GM12878 (cell line): ENCODE results near the gene AKAP1. TPM values are rescaled to one million over a fixed set of nuclear protein-coding genes. Genes with fewer than 3 reads are reported as not detected.
A peak's percentile ranks its signal among the peaks of the same experiment; 100 is the strongest.

Experiments
- ATAC-seq: fragments of 200-7000 bp; cut with Tn5 transposase; 3 replicates; pipeline ENCODE4 v1.9.1; 2020; ENCODE audit warnings: mild to moderate bottlenecking, moderate library complexity
- BruUV-seq: library from RNA; stranded (reverse); fragments of 400-500 nt; replicated peaks from 2 replicates; lab custom pipeline; 2021; lab: Mats Ljungman, UMichigan
- CTCF ChIA-PET: fragments of 300-600 bp; sonication (Branson Sonifier 250); formaldehyde crosslinking; extraction: SDS; loops from one replicate; lab custom pipeline; 2021; ENCODE audit warnings: inconsistent platforms; lab: Yijun Ruan, JAX
- POLR2A ChIA-PET: fragments of 350-600 bp; formaldehyde crosslinking; extraction: SDS; loops from one replicate; lab custom pipeline; 2021; ENCODE audit warnings: inconsistent platforms; lab: Charles Lee
- RAD21 ChIA-PET: fragments of 300-600 bp; sonication (Branson Sonifier 250); formaldehyde crosslinking; loops from one replicate; lab custom pipeline; 2023; ENCODE audit warnings: antibody characterized with exemption; ENCODE audit not compliant: unreplicated experiment; lab: Charles Lee
- SMC1A ChIA-PET: fragments of 300-600 bp; sonication (Branson Sonifier 250); formaldehyde crosslinking; loops from one replicate; lab custom pipeline; 2023; ENCODE audit not compliant: unreplicated experiment, uncharacterized antibody; lab: Charles Lee
- DNase-seq: peaks from one replicate; pipeline ENCODE4 v3.0.0-alpha.2; 2011; ENCODE audit warnings: low read depth, low spot score
- FAIRE-seq: peaks from 3 replicates; lab custom pipeline; 2011; peaks lifted over from hg19 to GRCh38; lab: Jason Lieb, UNC
- H2AFZ ChIP-seq: 2 replicates; pipeline ENCODE4 v1.6.0; 2011; ENCODE audit warnings: low read depth, low read length, control low read depth; ENCODE audit not compliant: control insufficient read depth
- H3K27ac ChIP-seq: 2 replicates; pipeline ENCODE4 v1.5.1; 2011; ENCODE audit warnings: control low read depth; ENCODE audit not compliant: control insufficient read depth, insufficient read depth
- H3K27me3 ChIP-seq, 2 experiments: replicated peaks in 1 of 2; 2 replicates each; pipeline versions ENCODE4 v1.6.0 to v1.6.1; 2011; ENCODE audit warnings: low read length in 1 of 2; ENCODE audit not compliant: control insufficient read depth in 2 of 2, insufficient read depth in 2 of 2
- H3K36me3 ChIP-seq, 2 experiments: 2 replicates each; pipeline ENCODE4 v1.5.1; 2011; ENCODE audit warnings: low read length in 1 of 2; ENCODE audit not compliant: control insufficient read depth in 2 of 2, insufficient read depth in 2 of 2
- H3K4me1 ChIP-seq: 2 replicates; pipeline ENCODE4 v1.6.1; 2011; ENCODE audit warnings: mild to moderate bottlenecking, low read length, moderate library complexity, mixed read lengths; ENCODE audit not compliant: control insufficient read depth, insufficient read depth
- H3K4me2 ChIP-seq: 2 replicates; pipeline ENCODE4 v1.6.0; 2011; ENCODE audit warnings: control low read depth; ENCODE audit not compliant: control insufficient read depth, insufficient read depth
- H3K4me3 ChIP-seq: fragments of 200-600 bp; sonication (generic); 2 replicates; pipeline ENCODE4 v1.5.1; 2016
- H3K79me2 ChIP-seq: 2 replicates; pipeline ENCODE4 v1.6.0; 2011; ENCODE audit warnings: low read length; ENCODE audit not compliant: control insufficient read depth, insufficient read depth
- H3K9ac ChIP-seq: 2 replicates; pipeline ENCODE4 v1.8.0; 2011; ENCODE audit warnings: low read length, control low read depth, mixed read lengths; ENCODE audit not compliant: control insufficient read depth, insufficient read depth
- H3K9me3 ChIP-seq: replicated peaks from 3 replicates; pipeline ENCODE4 v1.5.1; 2011; ENCODE audit warnings: mild to moderate bottlenecking, low read length; ENCODE audit not compliant: control insufficient read depth, insufficient read depth
- H4K20me1 ChIP-seq: 2 replicates; pipeline ENCODE4 v1.6.0; 2011; ENCODE audit not compliant: control insufficient read depth, insufficient read depth
- ATF3 ChIP-seq: IDR thresholded peaks from 2 replicates; pipeline ENCODE4 v1.6.1; 2011; ENCODE audit warnings: low read depth, mild to moderate bottlenecking, low read length, moderate library complexity, borderline replicate concordance; ENCODE audit errors: extremely low read depth
- CBX3 ChIP-seq: fragments of 200-600 bp; sonication (generic); IDR thresholded peaks from 2 replicates; pipeline ENCODE4 v1.6.1; 2016; ENCODE audit warnings: low read depth, borderline replicate concordance
- GATAD2B ChIP-seq: fragments of 450-650 bp; conservative IDR thresholded peaks from 2 replicates; pipeline ENCODE4 v1.6.1; 2017; ENCODE audit warnings: low read depth, mild to moderate bottlenecking, moderate library complexity
- PAX5 ChIP-seq: IDR thresholded peaks from 2 replicates; pipeline ENCODE4 v1.6.1; 2011; ENCODE audit warnings: low read depth, low read length, borderline replicate concordance
- RCOR1 ChIP-seq: conservative IDR thresholded peaks from 2 replicates; pipeline ENCODE4 v1.6.1; 2012; ENCODE audit warnings: low read depth, low read length, improper control_type of control experiment
- RUNX3 ChIP-seq: IDR thresholded peaks from 2 replicates; pipeline ENCODE4 v1.6.1; 2012; ENCODE audit warnings: low read length, inconsistent platforms
- SREBF1 ChIP-seq: IDR thresholded peaks from 2 replicates; pipeline ENCODE4 v1.6.1; 2012; ENCODE audit warnings: mild to moderate bottlenecking, low read length
- ZBED1 ChIP-seq: IDR thresholded peaks from 2 replicates; pipeline ENCODE4 v1.6.1; 2016; ENCODE audit warnings: borderline replicate concordance
- ZBTB4 ChIP-seq: fragments of 450-650 bp; formaldehyde crosslinking; IDR thresholded peaks from 2 replicates; pipeline ENCODE4 v1.4.0; 2022; ENCODE audit warnings: mild to moderate bottlenecking, moderate library complexity
- ZNF592 ChIP-seq: fragments of 450-650 bp; IDR thresholded peaks from 2 replicates; pipeline ENCODE4 v1.6.1; 2017; ENCODE audit warnings: mild to moderate bottlenecking, moderate library complexity
- WGBS: methylation state at CpG from one replicate; pipeline ENCODE4 v1.1.6; 2016; ENCODE audit warnings: low lambda C conversion rate; ENCODE audit not compliant: insufficient replicate concordance, insufficient coverage; ENCODE audit errors: missing lambda C conversion rate; 5-methylcytosine and 5-hydroxymethylcytosine counted together
- in situ Hi-C: fragments of 300-500 bp; cut with MboI; formaldehyde crosslinking; loops from 9 replicates; pipeline ENCODE4 v1.14.3; 2018; ENCODE audit warnings: mixed read lengths
- intact Hi-C: fragments of 100-400 bp; cut with micrococcal nuclease; formaldehyde crosslinking; loops from one replicate; pipeline ENCODE4 v1.14.2; 2022; ENCODE audit not compliant: unreplicated experiment
- polyA plus RNA-seq, 11 experiments: library from polyadenylated mRNA; depleted of rRNA in 4 of 11; unstranded in 6 of 11; stranded (reverse) in 5 of 11; fragments of >200 nt; fragmentation: Nextera tagmentation in 4 of 11; fragmentation: Illumina TruSeq in 1 of 11; extraction: Ambion mirVana in 4 of 11; extraction: Trizol in 1 of 11; gene quantifications; 1 replicate in 1 of 11; 2 replicates in 10 of 11; pipeline versions ENCODE4 v1.2.1 to v1.2.3, GENCODE V29; 2011 to 2016; ENCODE audit warnings: inconsistent platforms in 2 of 11, missing spikeins in 2 of 11, low read depth in 1 of 11
- total RNA-seq, 4 experiments: library from RNA; depleted of rRNA in 3 of 4; stranded (reverse); fragments of >200 nt in 3 of 4; fragmentation: Illumina TruSeq in 1 of 4; extraction: Trizol in 1 of 4; gene quantifications; 2 replicates each; pipeline versions ENCODE4 v1.2.1 to v1.2.3, GENCODE V29; 2013 to 2021
- TF ChIP-seq, protein P1 (sequence below): fragments of 450-650 bp; conservative IDR thresholded peaks from 2 replicates; pipeline ENCODE4 v1.6.1; 2017; ENCODE audit warnings: mild to moderate bottlenecking, moderate library complexity

Gene AKAP1
- total and polyA plus RNA-seq, 10 of the 15 experiments (the other 5 are each of a cell fraction or from before 2014, with no cell fraction given): 11.9 to 50.5 (median 38.1) TPM

GRCh38 chr17:57084802-57085447 lies at the start of gene AKAP1 (continued):
- no peak for TF ChIP-seq ZBTB4 (CRISPR knock-in tag)
- no peak for TF ChIP-seq PAX5
- peak; percentile 98 for TF ChIP-seq RCOR1
- TF ChIP-seq SREBF1: no peak; the same call in 1 of the 2 replicates
- no peak for TF ChIP-seq ATF3

DNA sequence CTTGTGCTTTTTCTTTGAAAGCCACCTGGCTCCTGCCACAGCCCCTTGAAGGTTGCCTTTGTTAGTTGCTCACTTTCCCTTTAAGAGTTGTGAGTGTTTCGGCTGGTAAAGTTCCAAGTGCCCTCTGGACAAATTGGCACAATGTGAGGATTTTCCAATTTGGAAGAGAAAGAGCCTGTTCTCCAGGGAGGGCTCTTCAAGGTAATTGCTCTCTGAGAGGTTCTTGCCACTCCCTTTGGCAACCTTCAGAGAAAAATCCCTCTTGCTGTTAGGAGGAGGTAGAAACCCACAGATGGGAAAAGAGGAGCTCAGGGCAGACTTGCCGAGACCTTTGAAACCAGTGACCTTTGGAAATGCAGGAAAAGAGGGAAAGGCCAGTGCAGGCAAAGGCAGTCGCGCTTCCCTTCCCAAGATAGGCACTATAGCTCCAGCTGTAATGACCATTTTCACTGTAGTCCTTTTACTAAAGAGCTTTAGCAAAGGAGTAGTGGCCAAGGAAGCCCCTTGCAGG lies 49.0 kb upstream of the AKAP1 start:
- no peaks in the 10 kb centered on the region for H3K9me3 ChIP-seq
- peaks cover 0 to 4% of the 10 kb centered on the region in 2 experiments; a peak in 2 of 4 replicates for H3K27me3 ChIP-seq
- no peaks in the 10 kb centered on the region for H3K4me1 ChIP-seq
- intact Hi-C loops (no loop called here), in situ Hi-C loops (no loop called here)
- H3K4me2 ChIP-seq: no peak overlapping the region
- ChIA-PET SMC1A (interaction anchor here (0.6 to 1.9 kb wide), 4 partner anchors 12 to 1252 kb away, joined by 3 to 5 read pairs (median 4); no protein-coding TSS in a partner anchor), POLR2A (no interaction called here), RAD21 (no interaction called here), CTCF (interaction anchor here (1.6 kb wide), 1 partner anchor 26 kb away, joined by 4 read pairs; no protein-coding TSS in a partner anchor)
- DNase-seq: no peak
- H3K27ac ChIP-seq: no peak overlapping the region
- H3K4me3 ChIP-seq: no peak overlapping the region
- H4K20me1 ChIP-seq: no peaks in the 10 kb centered on the region
- H2AFZ ChIP-seq: no peak overlapping the region
- no peak for TF ChIP-seq ZNF592
- TF ChIP-seq, protein P1, sequence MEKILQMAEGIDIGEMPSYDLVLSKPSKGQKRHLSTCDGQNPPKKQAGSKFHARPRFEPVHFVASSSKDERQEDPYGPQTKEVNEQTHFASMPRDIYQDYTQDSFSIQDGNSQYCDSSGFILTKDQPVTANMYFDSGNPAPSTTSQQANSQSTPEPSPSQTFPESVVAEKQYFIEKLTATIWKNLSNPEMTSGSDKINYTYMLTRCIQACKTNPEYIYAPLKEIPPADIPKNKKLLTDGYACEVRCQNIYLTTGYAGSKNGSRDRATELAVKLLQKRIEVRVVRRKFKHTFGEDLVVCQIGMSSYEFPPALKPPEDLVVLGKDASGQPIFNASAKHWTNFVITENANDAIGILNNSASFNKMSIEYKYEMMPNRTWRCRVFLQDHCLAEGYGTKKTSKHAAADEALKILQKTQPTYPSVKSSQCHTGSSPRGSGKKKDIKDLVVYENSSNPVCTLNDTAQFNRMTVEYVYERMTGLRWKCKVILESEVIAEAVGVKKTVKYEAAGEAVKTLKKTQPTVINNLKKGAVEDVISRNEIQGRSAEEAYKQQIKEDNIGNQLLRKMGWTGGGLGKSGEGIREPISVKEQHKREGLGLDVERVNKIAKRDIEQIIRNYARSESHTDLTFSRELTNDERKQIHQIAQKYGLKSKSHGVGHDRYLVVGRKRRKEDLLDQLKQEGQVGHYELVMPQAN: no peak
- TF ChIP-seq RUNX3: no peak
- TF ChIP-seq GATAD2B: no peak
- no peak for TF ChIP-seq ZBED1
- TF ChIP-seq CBX3: no peak
- H3K9ac ChIP-seq: no peak overlapping the region
- no TSS peak for BruUV-seq
- H3K36me3 ChIP-seq: no peaks in the 10 kb centered on the region
- no peak for ATAC-seq
- no peak for FAIRE-seq
- no peaks in the 10 kb centered on the region for H3K79me2 ChIP-seq
- 50% methylated on average over 4 of the region's 4 CpGs for WGBS
